D721Med (cell line): ENCODE results near the gene SYT9.

ENCODE experiments used
- DNase-seq: peaks from one replicate; pipeline ENCODE4 v3.0.0; 2011; ENCODE audit warnings: low spot score; ENCODE audit not compliant: insufficient read length
- FAIRE-seq: peaks from 2 replicates; lab custom pipeline; 2011; peaks lifted over from hg19 to GRCh38; lab: Jason Lieb, UNC
- CTCF ChIP-seq: IDR thresholded peaks from 2 replicates; pipeline ENCODE4 v1.5.1; 2012; ENCODE audit warnings: mild to moderate bottlenecking, control low read depth; ENCODE audit not compliant: insufficient read depth; ENCODE audit errors: missing control alignments

SYT9 gene

DNA sequence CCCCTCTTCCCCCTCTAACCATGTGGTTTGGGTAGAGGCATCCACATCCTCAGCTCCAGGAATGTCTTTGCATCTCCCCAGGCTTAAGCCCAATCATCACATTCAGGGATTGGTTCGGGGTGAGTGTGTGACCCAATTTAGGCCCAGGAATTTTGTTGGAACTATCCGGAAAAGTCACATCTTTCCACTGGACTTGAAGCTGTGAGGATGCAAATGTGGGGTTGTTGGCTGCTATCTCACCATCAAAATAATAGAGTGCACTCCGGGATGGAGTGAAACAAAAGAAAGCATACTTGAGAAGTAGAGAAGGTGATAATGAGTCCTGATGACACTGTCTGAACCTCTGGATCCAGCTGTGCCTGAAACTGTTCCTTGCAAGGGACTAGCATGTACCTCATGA is 199.8 kb downstream of the SYT9 start:
- FAIRE-seq (no peak), DNase-seq (no peak)
- TF ChIP-seq CTCF = no peak

- DNase-seq (no peak), FAIRE-seq (no peak)
- TF ChIP-seq CTCF = no peak
Observed at GRCh38 chr11:7451952-7452494, 200.3 kb downstream of the SYT9 start.

- no peak for DNase-seq
- no peak for TF ChIP-seq CTCF
- no peak for FAIRE-seq
Observed at GRCh38 chr11:7454854-7455253, 203.2 kb downstream of the SYT9 start.

DNA sequence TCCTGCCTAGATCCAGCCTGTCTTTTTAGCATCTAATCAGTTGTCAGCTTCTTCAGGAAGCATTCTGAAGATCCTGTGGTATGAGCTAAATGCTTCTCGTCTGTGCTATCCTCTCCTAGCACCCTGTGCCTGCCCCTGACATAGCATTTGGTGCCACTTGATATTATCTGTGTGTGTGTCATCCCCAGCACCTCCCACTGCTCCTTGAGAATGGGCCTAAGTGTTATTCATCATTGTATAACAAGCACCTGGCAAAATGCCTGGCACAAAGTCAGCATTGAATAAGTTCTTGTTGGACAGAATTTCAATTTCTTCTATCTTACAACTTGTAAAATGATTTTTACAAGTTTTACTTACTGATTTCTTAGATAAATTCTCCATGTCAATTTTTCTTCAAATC is 205.5 kb downstream of the SYT9 start:
- no peak for DNase-seq
- TF ChIP-seq CTCF = no peak
- FAIRE-seq = no peak

GRCh38 chr11:7462706-7463105 is 211.0 kb downstream of the SYT9 start:
- DNase-seq (no peak), FAIRE-seq (no peak)
- no peak for TF ChIP-seq CTCF

- FAIRE-seq (no peak), DNase-seq (no peak)
- no peak for TF ChIP-seq CTCF
Observed at GRCh38 chr11:7467652-7468051, 215.9 kb downstream of the SYT9 start.

GRCh38 chr11:7469351-7469865 is 217.7 kb downstream of the SYT9 start:
- DNase-seq (no peak), FAIRE-seq (no peak)
- TF ChIP-seq CTCF = no peak
